H9 (cell line): ENCODE results near the gene CPXM1. TPM values are rescaled to one million over a fixed set of nuclear protein-coding genes. Genes with fewer than 3 reads are reported as not detected.

Experiments
- DNase-seq: peaks from one replicate; pipeline ENCODE4 v3.0.0-alpha.2; 2017
- H2AFZ ChIP-seq: one replicate; pipeline ENCODE4 v1.6.1; 2013; ENCODE audit warnings: mild to moderate bottlenecking, low read length, control low read depth, moderate library complexity
- H2AK5ac ChIP-seq: 2 replicates; pipeline ENCODE4 v1.6.1; 2013; ENCODE audit warnings: low read length, control low read depth, mixed read lengths; ENCODE audit not compliant: insufficient read length
- H2BK120ac ChIP-seq: one replicate; pipeline ENCODE4 v1.6.1; 2013; ENCODE audit warnings: low read depth, mild to moderate bottlenecking, low read length, control low read depth, inconsistent platforms; ENCODE audit not compliant: poor library complexity, severe bottlenecking
- H2BK12ac ChIP-seq: 2 replicates; pipeline ENCODE4 v1.6.1; 2013; ENCODE audit warnings: low read length, control low read depth, mixed read lengths, low read depth; ENCODE audit not compliant: insufficient read length
- H2BK15ac ChIP-seq: 2 replicates; pipeline ENCODE4 v1.6.1; 2013; ENCODE audit warnings: low read depth, low read length, control low read depth
- H2BK20ac ChIP-seq: one replicate; pipeline ENCODE4 v1.6.1; 2013; ENCODE audit warnings: low read depth, mild to moderate bottlenecking, low read length, control low read depth, inconsistent platforms; ENCODE audit not compliant: poor library complexity, severe bottlenecking
- H2BK5ac ChIP-seq: 2 replicates; pipeline ENCODE4 v1.6.1; 2013; ENCODE audit warnings: low read length, control low read depth, mixed read lengths; ENCODE audit not compliant: insufficient read length
- H3K14ac ChIP-seq: 2 replicates; pipeline ENCODE4 v1.6.1; 2013; ENCODE audit warnings: low read length, control low read depth; ENCODE audit not compliant: insufficient read depth
- H3K18ac ChIP-seq: 2 replicates; pipeline ENCODE4 v1.6.1; 2013; ENCODE audit warnings: low read depth, mild to moderate bottlenecking, mixed read lengths, low read length, control low read depth; ENCODE audit not compliant: insufficient read length
- H3K23ac ChIP-seq: 2 replicates; pipeline ENCODE4 v1.6.1; 2013; ENCODE audit warnings: low read length, control low read depth, mixed read lengths, low read depth; ENCODE audit not compliant: insufficient read length
- H3K23me2 ChIP-seq: 2 replicates; pipeline ENCODE4 v1.6.1; 2013; ENCODE audit warnings: low read depth, mild to moderate bottlenecking, mixed read lengths, low read length, control low read depth; ENCODE audit not compliant: insufficient read length, poor library complexity, severe bottlenecking
- H3K27ac ChIP-seq: 2 replicates; pipeline ENCODE4 v1.5.1; 2013; ENCODE audit warnings: low read length, control low read depth, mixed read lengths, low read depth; ENCODE audit not compliant: insufficient read length
- H3K27me3 ChIP-seq: 2 replicates; pipeline ENCODE4 v1.6.1; 2013; ENCODE audit warnings: low read length, control low read depth, inconsistent platforms; ENCODE audit not compliant: insufficient read depth
- H3K4ac ChIP-seq: 2 replicates; pipeline ENCODE4 v1.6.1; 2013; ENCODE audit warnings: low read depth, mild to moderate bottlenecking, control low read depth, inconsistent platforms, low read length, moderate library complexity
- H3K4me1 ChIP-seq: 2 replicates; pipeline ENCODE4 v1.6.1; 2013; ENCODE audit warnings: low read length, control low read depth, inconsistent platforms; ENCODE audit not compliant: insufficient read depth
- H3K4me2 ChIP-seq: 2 replicates; pipeline ENCODE4 v1.6.1; 2013; ENCODE audit warnings: low read length, control low read depth, mixed read lengths; ENCODE audit not compliant: insufficient read length, insufficient read depth
- H3K56ac ChIP-seq: 2 replicates; pipeline ENCODE4 v1.6.1; 2013; ENCODE audit warnings: low read depth, mild to moderate bottlenecking, mixed read lengths, low read length, control low read depth; ENCODE audit not compliant: insufficient read length
- H3K79me1 ChIP-seq: 2 replicates; pipeline ENCODE4 v1.6.1; 2013; ENCODE audit warnings: low read depth, mild to moderate bottlenecking, moderate library complexity, low read length, control low read depth, inconsistent platforms; ENCODE audit not compliant: insufficient read depth, poor library complexity, severe bottlenecking
- H3K79me2 ChIP-seq: 2 replicates; pipeline ENCODE4 v1.6.1; 2013; ENCODE audit warnings: low read length, control low read depth, inconsistent platforms; ENCODE audit not compliant: insufficient read depth
- H3K9ac ChIP-seq: 2 replicates; pipeline ENCODE4 v1.6.1; 2013; ENCODE audit warnings: low read length, control low read depth, mixed read lengths; ENCODE audit not compliant: insufficient read length; ENCODE audit errors: extremely low read depth
- H3K9me3 ChIP-seq: one replicate; pipeline ENCODE4 v1.6.1; 2013; ENCODE audit warnings: low read depth, low read length, inconsistent platforms; ENCODE audit not compliant: control insufficient read depth
- H3T11ph ChIP-seq: one replicate; pipeline ENCODE4 v1.6.1; 2013; ENCODE audit warnings: mild to moderate bottlenecking, low read length, control low read depth, inconsistent platforms
- H4K20me1 ChIP-seq: one replicate; pipeline ENCODE4 v1.6.1; 2013; ENCODE audit not compliant: control insufficient read depth, insufficient read length, insufficient read depth
- H4K5ac ChIP-seq: 2 replicates; pipeline ENCODE4 v1.6.1; 2013; ENCODE audit warnings: low read depth, mild to moderate bottlenecking, mixed read lengths, low read length, control low read depth; ENCODE audit not compliant: insufficient read length
- H4K8ac ChIP-seq: replicated peaks from 2 replicates; pipeline ENCODE4 v1.6.1; 2013; ENCODE audit warnings: low read length, control low read depth, mixed read lengths, low read depth; ENCODE audit not compliant: insufficient read length
- H4K91ac ChIP-seq: 2 replicates; pipeline ENCODE4 v1.6.1; 2013; ENCODE audit warnings: low read depth, mild to moderate bottlenecking, moderate library complexity, mixed read lengths, low read length, control low read depth; ENCODE audit not compliant: insufficient read length
- H3K27ac Mint-ChIP-seq, 3 experiments: 2 replicates in 2 of 3; 3 replicates in 1 of 3; pipeline ENCODE4 v1.8.0; 2020 to 2021; ENCODE audit warnings: mixed read lengths in 3 of 3, mild to moderate bottlenecking in 1 of 3, moderate library complexity in 1 of 3
- H3K27me3 Mint-ChIP-seq: 2 replicates; pipeline ENCODE4 v1.8.0; 2021; ENCODE audit warnings: low read depth, mild to moderate bottlenecking, moderate library complexity, mixed read lengths
- H3K36me3 Mint-ChIP-seq, 3 experiments: 2 replicates in 2 of 3; 3 replicates in 1 of 3; pipeline ENCODE4 v1.8.0; 2020 to 2021; ENCODE audit warnings: low read depth in 3 of 3, mixed read lengths in 3 of 3; ENCODE audit not compliant: insufficient read depth in 1 of 3
- H3K4me1 Mint-ChIP-seq, 2 experiments: 2 replicates each; pipeline ENCODE4 v1.8.0; 2020; ENCODE audit warnings: mixed read lengths in 2 of 2
- H3K4me3 Mint-ChIP-seq, 2 experiments: 2 replicates in 1 of 2; 3 replicates in 1 of 2; pipeline ENCODE4 v1.8.0; 2020 to 2021; ENCODE audit warnings: mild to moderate bottlenecking in 2 of 2, mixed read lengths in 2 of 2, moderate library complexity in 1 of 2
- H3K9me3 Mint-ChIP-seq, 2 experiments: 2 replicates in 1 of 2; 3 replicates in 1 of 2; pipeline ENCODE4 v1.8.0; 2020; ENCODE audit warnings: mild to moderate bottlenecking in 2 of 2, mixed read lengths in 2 of 2, moderate library complexity in 1 of 2
- WGBS: extraction: QIAGEN DNeasy Blood & Tissue Kit; methylation state at CpG from one replicate; pipeline ENCODE4 v1.1.7; 2013; ENCODE audit warnings: missing lambda C conversion rate, low lambda C conversion rate, mixed read lengths; ENCODE audit not compliant: insufficient read length; ENCODE audit errors: extremely low coverage; 5-methylcytosine and 5-hydroxymethylcytosine counted together
- total RNA-seq: library from RNA; stranded (reverse); gene quantifications from 2 replicates; pipeline ENCODE4 v1.2.1, GENCODE V29; 2021
- TF ChIP-seq, protein P1 (sequence below): fragments of 200-600 bp; sonication (generic); conservative IDR thresholded peaks from 3 replicates; pipeline ENCODE4 v1.8.0; 2021; ENCODE audit warnings: antibody characterized with exemption, mild to moderate bottlenecking

Gene CPXM1
- total RNA-seq, 1 experiment from 2014 or later, result 69.0 TPM

GRCh38 chr20:2795451-2795850 lies 5.0 kb downstream of the CPXM1 start:
- Mint-ChIP-seq H3K4me3 (no peak overlapping the region), H3K27ac (no peak overlapping the region; a peak in 1 of 7 replicates), H3K4me1 (peaks cover 14 to 15% of the 10 kb centered on the region in 2 experiments), H3K36me3 (peaks cover 23 to 66% (median 38%) of the 10 kb centered on the region in 3 experiments), H3K9me3 (no peaks in the 10 kb centered on the region; a peak in 1 of 5 replicates), H3K27me3 (peaks cover 6% of the 10 kb centered on the region)
- no peak overlapping the region for H3K9ac ChIP-seq
- H3K18ac ChIP-seq, result no peak overlapping the region
- H3K56ac ChIP-seq, result no peak overlapping the region
- TF ChIP-seq, protein P1, sequence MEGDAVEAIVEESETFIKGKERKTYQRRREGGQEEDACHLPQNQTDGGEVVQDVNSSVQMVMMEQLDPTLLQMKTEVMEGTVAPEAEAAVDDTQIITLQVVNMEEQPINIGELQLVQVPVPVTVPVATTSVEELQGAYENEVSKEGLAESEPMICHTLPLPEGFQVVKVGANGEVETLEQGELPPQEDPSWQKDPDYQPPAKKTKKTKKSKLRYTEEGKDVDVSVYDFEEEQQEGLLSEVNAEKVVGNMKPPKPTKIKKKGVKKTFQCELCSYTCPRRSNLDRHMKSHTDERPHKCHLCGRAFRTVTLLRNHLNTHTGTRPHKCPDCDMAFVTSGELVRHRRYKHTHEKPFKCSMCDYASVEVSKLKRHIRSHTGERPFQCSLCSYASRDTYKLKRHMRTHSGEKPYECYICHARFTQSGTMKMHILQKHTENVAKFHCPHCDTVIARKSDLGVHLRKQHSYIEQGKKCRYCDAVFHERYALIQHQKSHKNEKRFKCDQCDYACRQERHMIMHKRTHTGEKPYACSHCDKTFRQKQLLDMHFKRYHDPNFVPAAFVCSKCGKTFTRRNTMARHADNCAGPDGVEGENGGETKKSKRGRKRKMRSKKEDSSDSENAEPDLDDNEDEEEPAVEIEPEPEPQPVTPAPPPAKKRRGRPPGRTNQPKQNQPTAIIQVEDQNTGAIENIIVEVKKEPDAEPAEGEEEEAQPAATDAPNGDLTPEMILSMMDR, result no peak
- H3K4ac ChIP-seq, result no peak overlapping the region
- H3T11ph ChIP-seq, result no peak overlapping the region
- H3K27ac ChIP-seq, result no peak overlapping the region
- no peak overlapping the region for H2AFZ ChIP-seq
- no peaks in the 10 kb centered on the region; the same call in 1 of the 2 replicates for H3K4me1 ChIP-seq
- H4K91ac ChIP-seq, result no peak overlapping the region
- H3K9me3 ChIP-seq, result no peaks in the 10 kb centered on the region
- H2BK5ac ChIP-seq, result no peak overlapping the region
- H3K23ac ChIP-seq, result no peak overlapping the region
- H4K8ac ChIP-seq, result no peak overlapping the region
- no peaks in the 10 kb centered on the region for H3K79me2 ChIP-seq
- no peak for DNase-seq
- no peak overlapping the region for H2BK120ac ChIP-seq
- H3K4me2 ChIP-seq, result no peak overlapping the region
- H4K20me1 ChIP-seq, result no peaks in the 10 kb centered on the region
- no CpG with 5 or more reads among the region's 24 CpGs for WGBS
- H3K23me2 ChIP-seq, result no peaks in the 10 kb centered on the region
- H2BK15ac ChIP-seq, result no peak overlapping the region
- H2AK5ac ChIP-seq, result no peak overlapping the region
- no peak overlapping the region for H4K5ac ChIP-seq
- H3K14ac ChIP-seq, result no peak overlapping the region
- H2BK20ac ChIP-seq, result no peak overlapping the region
- no peaks in the 10 kb centered on the region for H3K79me1 ChIP-seq
- no peaks in the 10 kb centered on the region for H3K27me3 ChIP-seq
- no peak overlapping the region for H2BK12ac ChIP-seq
